T-helper 1 cell treated with Interleukin-12 subunit alpha and Interleukin-12 subunit beta and Interleukin-4 antibody, amounts not matched to agents 30 μg/mL and 1 μg/mL, for 36 hours (primary cell): ENCODE results near the gene KRTAP4-12.
"Not testable (repeated sequence)": the region's sequence is repeated elsewhere in the genome, so short reads cannot be mapped to it uniquely, and the experiment has no call there.

ENCODE experiments used
- H3K27ac Mint-ChIP-seq: one replicate; pipeline ENCODE4 v1.8.0; 2021; ENCODE audit warnings: mild to moderate bottlenecking, mixed read lengths
- H3K27me3 Mint-ChIP-seq: one replicate; pipeline ENCODE4 v1.8.0; 2021; ENCODE audit warnings: low read depth, mixed read lengths
- H3K36me3 Mint-ChIP-seq: one replicate; pipeline ENCODE4 v1.8.0; 2021; ENCODE audit warnings: low read depth, mixed read lengths
- H3K4me1 Mint-ChIP-seq: one replicate; pipeline ENCODE4 v1.8.0; 2021; ENCODE audit warnings: low read depth, mixed read lengths
- H3K4me3 Mint-ChIP-seq: one replicate; pipeline ENCODE4 v1.8.0; 2021; ENCODE audit warnings: mild to moderate bottlenecking, moderate library complexity, mixed read lengths
- H3K9me3 Mint-ChIP-seq: one replicate; pipeline ENCODE4 v1.8.0; 2021; ENCODE audit warnings: mixed read lengths

The KRTAP4-12 gene

DNA sequence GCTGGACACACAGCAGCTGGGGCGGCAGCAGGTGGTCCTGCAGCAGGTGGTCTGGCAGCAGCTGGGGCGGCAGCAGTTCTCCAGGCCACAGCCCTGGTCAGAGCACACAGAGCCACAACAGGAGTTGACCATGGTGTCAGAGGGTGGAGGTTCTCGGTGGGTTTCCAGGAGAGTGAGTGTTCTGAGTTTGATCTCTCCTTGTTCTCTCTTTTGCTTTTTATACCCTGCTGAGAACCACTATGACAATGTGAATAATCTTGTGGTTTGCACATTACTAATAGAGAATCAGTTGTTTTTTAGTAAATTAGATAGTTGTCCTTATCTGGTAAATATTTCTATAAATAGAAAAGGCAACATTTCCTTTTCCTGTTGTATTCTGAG, at the start of gene KRTAP4-12:
Gene KRTAP4-12 (minus strand): TSS at position 192 of the 381 bp plus-strand sequence. CDS start 60 bp downstream, at position 132.
- peaks cover 15% of the 10 kb centered on the region for H3K27me3 Mint-ChIP-seq
- H3K4me1 Mint-ChIP-seq, H3K4me3 Mint-ChIP-seq, H3K27ac Mint-ChIP-seq, H3K36me3 Mint-ChIP-seq, H3K9me3 Mint-ChIP-seq: not testable (repeated sequence)

DNA sequence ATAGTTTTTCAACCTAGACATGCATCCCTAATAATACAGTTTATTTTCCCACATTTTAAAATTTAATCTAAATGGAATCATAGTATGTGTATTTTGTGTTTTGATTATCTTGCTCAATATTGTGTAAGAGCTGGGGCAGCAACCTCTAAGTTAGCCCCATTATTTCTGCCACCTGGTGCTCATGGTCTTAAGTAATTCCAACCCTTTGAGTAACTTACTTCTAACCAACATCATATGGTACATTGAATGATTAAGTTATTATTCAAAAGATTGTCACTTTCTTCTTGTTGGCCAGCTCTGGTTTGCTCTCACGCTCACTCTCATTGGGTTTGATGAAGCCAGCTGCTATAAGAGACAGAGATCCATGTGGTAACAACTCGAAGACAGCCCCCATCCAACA, 47.9 kb upstream of the KRTAP4-12 start:
- Mint-ChIP-seq H3K9me3 (no peaks in the 10 kb centered on the region), H3K36me3 (no peaks in the 10 kb centered on the region), H3K4me3 (no peak overlapping the region), H3K27ac (no peak overlapping the region), H3K4me1 (no peaks in the 10 kb centered on the region), H3K27me3 (peaks cover 17% of the 10 kb centered on the region)

DNA sequence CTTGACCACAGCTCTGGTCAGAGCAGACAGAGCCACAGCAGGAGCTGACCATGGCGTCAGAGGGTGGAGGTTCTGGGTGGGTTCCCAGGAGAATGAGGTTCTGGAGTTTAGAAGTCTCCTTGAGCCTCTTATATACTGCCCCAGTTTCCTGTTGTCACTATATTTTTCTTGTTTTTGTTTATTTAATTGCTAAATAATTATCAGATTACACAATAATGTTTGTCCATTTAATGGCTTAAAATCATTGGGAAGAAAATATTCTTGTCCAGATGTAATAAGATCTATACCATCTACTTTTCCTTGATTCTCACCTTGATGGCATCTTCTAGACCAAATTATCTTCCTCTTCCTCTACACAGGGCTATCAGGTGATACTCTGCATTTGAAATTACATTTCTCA, 44.1 kb upstream of the KRTAP4-12 start, which contains the start of gene KRTAP4-3:
Gene KRTAP4-3 (minus strand): TSS at position 101 of the 400 bp plus-strand sequence. CDS start 49 bp downstream, at position 52.
- Mint-ChIP-seq H3K27ac (no peak within 1 kb of the TSS), H3K27me3 (peaks cover 12% of the 10 kb centered on the region), H3K4me1 (no peaks in the 10 kb centered on the region), H3K9me3 (no peaks in the 10 kb centered on the region), H3K4me3 (no peak within 1 kb of the TSS), H3K36me3 (no peaks in the 10 kb centered on the region)

DNA sequence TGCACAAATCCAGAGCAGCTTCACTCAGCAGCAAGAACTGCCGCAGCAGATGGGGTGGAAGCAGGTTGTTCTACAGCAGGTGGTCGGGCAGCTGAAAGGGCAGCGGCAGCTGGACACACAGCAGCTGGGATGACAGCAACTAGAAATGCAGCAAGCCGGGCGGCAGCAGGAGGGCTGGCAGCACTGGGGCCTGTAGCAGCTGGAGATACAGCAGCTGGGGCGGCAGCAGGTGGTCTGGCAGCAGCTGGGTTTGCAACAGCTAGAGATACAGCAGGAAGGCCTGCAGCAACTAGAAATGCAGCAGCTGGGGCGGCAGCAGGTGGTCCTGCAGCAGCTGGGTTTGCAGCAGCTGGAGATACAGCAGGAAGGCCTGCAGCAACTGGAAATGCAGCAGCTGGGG, 43.6 kb upstream of the KRTAP4-12 start:
- Mint-ChIP-seq H3K36me3 (no peaks in the 10 kb centered on the region), H3K9me3 (no peaks in the 10 kb centered on the region), H3K27ac (no peak overlapping the region), H3K27me3 (peaks cover 9% of the 10 kb centered on the region), H3K4me1 (no peaks in the 10 kb centered on the region), H3K4me3 (no peak overlapping the region)

DNA sequence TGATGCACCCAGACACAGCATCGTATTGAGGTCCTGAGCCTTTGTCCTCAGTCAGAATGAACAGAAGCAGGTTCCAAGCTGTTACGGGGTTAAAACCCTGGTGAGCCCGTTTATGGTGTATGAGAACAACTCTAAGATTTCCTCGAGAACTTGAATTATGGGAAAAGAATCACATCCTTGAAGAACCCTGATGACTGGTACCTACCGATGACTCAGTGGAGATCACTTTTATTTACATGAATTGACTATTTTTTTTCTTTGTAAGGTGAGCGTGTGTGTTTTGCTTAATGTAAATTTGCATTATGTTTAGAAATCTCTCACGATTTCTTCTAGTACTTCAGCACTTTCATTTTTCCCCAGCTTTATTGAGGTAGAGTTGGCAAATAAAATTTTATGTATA, 39.8 kb upstream of the KRTAP4-12 start:
- no peaks in the 10 kb centered on the region for H3K4me1 Mint-ChIP-seq

DNA sequence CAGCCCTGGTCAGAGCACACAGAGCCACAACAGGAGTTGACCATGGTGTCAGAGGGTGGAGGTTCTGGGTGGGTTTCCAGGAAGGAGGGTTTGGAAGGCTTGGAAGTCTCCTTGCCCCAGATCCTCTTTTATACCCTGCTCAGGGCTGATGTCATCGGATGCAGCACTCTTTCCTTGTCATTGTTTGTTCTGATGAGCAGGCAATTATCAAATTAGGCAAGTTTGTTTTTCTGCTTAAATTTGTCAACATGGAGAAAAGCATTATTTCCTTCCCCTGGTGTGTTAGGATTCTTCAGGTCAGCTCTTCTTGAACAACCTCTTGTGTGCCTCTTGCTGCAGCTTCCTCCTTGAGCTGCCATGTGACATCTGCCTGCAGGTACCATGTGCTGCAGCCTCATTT, 36.7 kb upstream of the KRTAP4-12 start, which contains the start of gene KRTAP4-4:
Gene KRTAP4-4 (minus strand): TSS at position 101 of the 400 bp plus-strand sequence. CDS start 57 bp downstream, at position 44.
- Mint-ChIP-seq H3K4me1 (no peaks in the 10 kb centered on the region), H3K4me3 (no peak within 1 kb of the TSS), H3K27ac (no peak within 1 kb of the TSS), H3K9me3 (no peaks in the 10 kb centered on the region), H3K36me3 (no peaks in the 10 kb centered on the region), H3K27me3 (peaks cover 10% of the 10 kb centered on the region)

More for the DNA sequence above, 39.8 kb upstream of the KRTAP4-12 start:
- Mint-ChIP-seq H3K36me3 (no peaks in the 10 kb centered on the region), H3K27ac (no peak overlapping the region), H3K4me3 (no peak overlapping the region), H3K27me3 (no peaks in the 10 kb centered on the region), H3K9me3 (no peaks in the 10 kb centered on the region)

DNA sequence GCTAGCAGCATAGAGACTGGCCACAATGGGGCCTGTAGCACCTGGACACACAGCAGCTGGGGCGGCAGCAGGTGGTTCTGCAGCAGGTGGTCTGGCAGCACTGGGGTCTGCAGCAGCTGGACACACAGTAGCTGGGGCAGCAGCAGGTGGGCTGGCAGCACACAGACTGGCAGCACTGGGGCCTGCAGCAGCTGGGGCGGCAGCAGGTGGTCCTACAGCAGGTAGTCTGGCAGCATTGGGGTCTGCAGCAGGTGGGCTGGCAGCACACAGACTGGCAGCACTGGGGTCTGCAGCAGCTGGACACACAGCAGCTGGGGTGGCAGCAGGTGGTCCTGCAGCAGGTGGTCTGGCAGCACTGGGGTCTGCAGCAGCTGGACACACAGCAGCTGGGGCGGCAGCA, 36.2 kb upstream of the KRTAP4-12 start:
- H3K4me3 Mint-ChIP-seq, H3K9me3 Mint-ChIP-seq, H3K4me1 Mint-ChIP-seq, H3K27ac Mint-ChIP-seq, H3K36me3 Mint-ChIP-seq: not testable (repeated sequence)
- H3K27me3 Mint-ChIP-seq = peaks cover 12% of the 10 kb centered on the region

DNA sequence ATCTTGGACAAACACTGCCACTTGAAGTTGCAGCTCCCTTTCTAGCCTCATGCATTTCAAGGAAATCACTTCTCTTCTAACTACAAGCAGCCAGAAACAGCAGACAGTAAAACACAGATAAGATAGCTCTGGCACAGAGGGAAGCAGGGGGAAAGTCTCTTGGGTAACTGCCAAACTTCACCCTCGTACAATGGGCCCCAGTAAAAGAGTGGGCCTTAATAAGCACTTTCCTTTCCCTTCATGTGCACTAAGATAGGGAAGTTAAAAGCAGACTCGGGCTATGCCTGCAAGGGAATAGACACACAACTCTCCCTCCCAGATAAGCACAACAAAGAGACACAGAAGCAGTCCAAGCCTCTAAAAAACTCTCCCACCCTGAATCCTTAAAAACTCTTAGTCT, 29.9 kb upstream of the KRTAP4-12 start:
- no peak overlapping the region for H3K4me3 Mint-ChIP-seq
- no peaks in the 10 kb centered on the region for H3K4me1 Mint-ChIP-seq
- H3K27ac Mint-ChIP-seq = no peak overlapping the region
- H3K27me3 Mint-ChIP-seq = peaks cover 15% of the 10 kb centered on the region
- H3K9me3 Mint-ChIP-seq = no peaks in the 10 kb centered on the region
- no peaks in the 10 kb centered on the region for H3K36me3 Mint-ChIP-seq

DNA sequence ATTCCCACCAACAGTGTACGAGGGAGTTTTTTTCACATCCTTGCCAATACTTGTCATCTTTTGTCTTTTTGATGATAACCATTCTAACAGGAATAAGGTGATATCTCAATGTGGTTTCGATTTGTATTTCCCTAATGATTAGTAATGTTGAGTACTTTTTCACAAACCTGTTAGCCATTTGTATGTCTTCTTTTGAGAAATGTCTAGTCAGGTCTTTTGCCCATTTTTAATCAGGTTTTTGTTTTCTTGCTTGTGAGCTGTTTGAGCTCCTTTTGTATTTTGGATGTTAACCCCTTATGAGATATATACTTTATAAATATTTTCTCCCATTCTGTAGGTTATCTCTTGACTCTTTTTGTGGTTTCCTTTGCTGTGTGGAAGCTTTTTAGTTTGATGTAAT, 27.5 kb upstream of the KRTAP4-12 start:
- H3K36me3 Mint-ChIP-seq = no peaks in the 10 kb centered on the region
- no peaks in the 10 kb centered on the region for H3K4me1 Mint-ChIP-seq
- no peaks in the 10 kb centered on the region for H3K9me3 Mint-ChIP-seq
- no peak overlapping the region for H3K4me3 Mint-ChIP-seq
- H3K27ac Mint-ChIP-seq = no peak overlapping the region
- H3K27me3 Mint-ChIP-seq = peaks cover 14% of the 10 kb centered on the region

DNA sequence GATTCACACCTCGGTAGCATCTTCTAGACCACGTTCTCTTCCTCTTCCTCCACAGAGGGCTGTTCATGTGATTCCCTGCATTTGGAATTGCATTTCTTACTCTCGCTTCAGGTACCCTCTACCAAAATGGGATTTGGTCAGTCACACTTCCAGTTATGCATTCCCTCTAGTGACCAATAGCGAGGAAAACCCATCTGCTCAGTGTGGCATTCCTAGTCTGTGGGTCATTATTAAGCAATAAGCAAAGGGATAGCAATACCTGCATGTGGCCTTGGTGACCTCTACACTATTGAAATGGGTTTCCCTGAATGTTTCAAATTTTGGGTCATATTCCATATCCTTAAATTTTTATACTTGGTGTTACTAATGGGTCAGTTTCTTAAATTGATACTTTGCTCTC, 26.0 kb upstream of the KRTAP4-12 start:
- H3K4me1 Mint-ChIP-seq = no peaks in the 10 kb centered on the region
- no peaks in the 10 kb centered on the region for H3K36me3 Mint-ChIP-seq
- no peak overlapping the region for H3K4me3 Mint-ChIP-seq
- H3K9me3 Mint-ChIP-seq = no peaks in the 10 kb centered on the region
- no peak overlapping the region for H3K27ac Mint-ChIP-seq
- H3K27me3 Mint-ChIP-seq = peaks cover 6% of the 10 kb centered on the region

DNA sequence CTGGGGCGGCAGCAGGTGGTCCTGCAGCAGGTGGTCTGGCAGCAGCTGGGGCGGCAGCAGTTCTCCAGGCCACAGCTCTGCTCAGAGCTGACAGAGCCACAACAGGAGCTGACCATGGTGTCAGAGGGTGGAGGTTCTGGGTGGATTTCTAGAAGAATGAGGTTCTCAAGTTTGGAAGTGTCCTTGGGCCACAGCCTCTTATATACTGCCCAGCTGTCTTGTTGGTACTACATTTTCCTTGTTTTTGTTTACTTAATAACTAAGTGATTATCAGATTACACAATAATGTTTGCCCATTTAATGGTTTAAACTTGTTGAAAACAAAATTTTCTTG, 25.6 kb upstream of the KRTAP4-12 start, which contains the start of gene KRTAP4-5:
Gene KRTAP4-5 (minus strand): TSS at position 174 of the 334 bp plus-strand sequence. CDS start 58 bp downstream, at position 116.
- Mint-ChIP-seq H3K9me3 (no peaks in the 10 kb centered on the region), H3K36me3 (no peaks in the 10 kb centered on the region), H3K4me3 (no peak within 1 kb of the TSS), H3K4me1 (no peaks in the 10 kb centered on the region), H3K27me3 (peaks cover 7% of the 10 kb centered on the region), H3K27ac (no peak within 1 kb of the TSS)

DNA sequence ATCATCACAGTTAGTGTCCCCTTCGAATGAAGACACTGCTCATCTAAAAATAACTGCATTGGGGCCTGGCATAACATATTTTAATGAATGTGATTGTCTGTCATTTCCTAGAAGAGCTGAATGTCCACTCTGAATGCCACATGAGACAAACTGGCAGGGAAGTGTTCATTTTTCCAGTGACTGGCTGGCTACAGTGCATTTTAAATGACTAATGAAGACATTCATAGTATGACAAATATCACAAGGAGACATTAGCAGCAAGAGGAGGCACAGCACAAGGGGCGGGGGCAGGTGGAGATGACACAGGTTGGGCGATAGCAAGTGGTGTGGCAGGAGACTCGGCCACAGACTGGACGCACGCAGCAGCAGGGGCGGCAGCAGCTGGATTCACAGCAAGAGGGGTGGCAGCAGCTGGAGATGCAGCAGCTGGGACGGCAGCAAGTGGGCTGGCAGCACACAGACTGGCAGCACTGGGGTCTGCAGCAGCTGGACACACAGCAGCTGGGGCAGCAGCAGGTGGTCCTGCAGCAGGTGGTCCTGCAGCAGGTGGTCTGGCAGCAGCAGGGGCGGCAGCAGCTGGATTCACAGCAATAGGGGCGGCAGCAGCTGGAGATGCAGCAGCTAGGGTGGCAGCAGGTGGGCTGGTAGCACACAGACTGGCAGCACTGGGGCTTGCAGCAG, 25.1 kb upstream of the KRTAP4-12 start:
- H3K27ac Mint-ChIP-seq, H3K9me3 Mint-ChIP-seq, H3K27me3 Mint-ChIP-seq, H3K36me3 Mint-ChIP-seq, H3K4me1 Mint-ChIP-seq, H3K4me3 Mint-ChIP-seq: not testable (repeated sequence)

DNA sequence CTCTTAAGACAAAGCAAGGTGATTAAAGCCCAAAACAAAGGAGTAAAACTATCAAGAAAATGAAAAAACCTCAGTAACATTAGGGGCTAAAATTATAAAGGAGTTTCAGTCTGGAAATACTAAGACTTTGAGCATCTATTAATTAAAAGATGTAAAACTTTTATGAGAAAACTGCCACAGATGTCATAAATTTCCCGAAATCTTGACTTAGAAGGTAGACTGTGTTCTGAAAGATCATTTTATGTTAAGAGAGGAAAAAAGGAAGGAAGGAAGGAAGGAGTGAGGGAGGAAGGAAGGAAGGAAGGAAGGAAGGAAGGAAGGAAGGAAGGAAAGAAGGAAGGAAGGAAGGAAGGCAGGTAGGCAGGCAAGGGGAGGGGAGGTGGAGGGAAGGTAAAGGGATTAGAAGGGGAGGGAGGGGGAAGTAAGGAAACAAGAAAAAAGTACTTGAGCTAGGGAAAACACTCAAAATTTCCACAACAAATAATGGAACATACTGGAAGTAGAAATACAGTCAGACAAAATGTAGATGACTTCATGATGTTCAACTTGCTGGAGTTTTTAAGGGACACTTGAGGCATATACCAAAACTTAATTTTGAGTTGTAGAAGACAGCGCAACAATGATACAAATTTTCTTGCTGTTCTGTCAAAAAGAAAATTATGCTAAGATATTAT, 23.7 kb upstream of the KRTAP4-12 start:
- no peak overlapping the region for H3K4me3 Mint-ChIP-seq
- peaks cover 10% of the 10 kb centered on the region for H3K9me3 Mint-ChIP-seq
- peaks cover 4% of the 10 kb centered on the region for H3K27me3 Mint-ChIP-seq
- no peak overlapping the region for H3K27ac Mint-ChIP-seq
- no peaks in the 10 kb centered on the region for H3K36me3 Mint-ChIP-seq
- H3K4me1 Mint-ChIP-seq = no peaks in the 10 kb centered on the region

DNA sequence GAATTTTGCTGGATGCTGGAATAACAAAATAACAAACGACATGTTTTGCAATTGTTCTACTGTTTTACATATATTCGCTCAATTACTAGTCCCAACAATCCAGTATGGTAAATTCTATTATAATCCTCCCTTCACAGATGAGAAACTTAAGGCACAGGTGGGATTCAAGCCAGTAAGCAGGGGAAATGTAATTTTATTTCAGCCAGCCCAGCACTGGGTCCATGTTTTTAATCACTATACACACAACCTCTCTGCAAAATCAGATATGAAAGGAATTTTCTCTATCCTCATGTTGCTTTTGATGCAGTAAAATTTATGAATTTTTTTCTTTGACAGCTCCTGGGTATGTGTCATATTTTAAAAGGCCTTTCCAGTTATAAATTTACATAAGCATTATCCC, 21.3 kb upstream of the KRTAP4-12 start:
- Mint-ChIP-seq H3K27ac (no peak overlapping the region), H3K9me3 (peaks cover 23% of the 10 kb centered on the region), H3K27me3 (peaks cover 4% of the 10 kb centered on the region), H3K36me3 (no peaks in the 10 kb centered on the region), H3K4me1 (no peaks in the 10 kb centered on the region), H3K4me3 (no peak overlapping the region)

DNA sequence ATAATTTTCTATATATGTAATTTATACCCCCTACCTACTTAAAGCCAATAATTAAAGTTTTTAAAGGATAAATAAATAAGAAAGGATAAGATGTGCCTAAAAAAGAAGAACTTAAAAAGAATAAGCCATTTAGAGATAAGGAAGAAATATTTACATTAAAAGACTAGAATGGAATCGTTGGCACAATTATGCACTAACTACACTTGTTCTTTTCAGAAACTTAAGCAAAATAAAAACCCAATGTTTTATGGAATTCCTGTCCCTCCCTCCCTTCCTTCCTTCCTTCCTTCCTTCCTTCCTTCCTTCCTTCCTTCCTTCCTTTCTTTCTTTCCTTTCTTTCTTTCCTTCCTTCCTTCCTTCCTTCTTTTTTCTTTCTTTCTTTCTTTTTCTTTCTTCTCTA, 20.9 kb upstream of the KRTAP4-12 start:
- Mint-ChIP-seq H3K4me1 (no peaks in the 10 kb centered on the region), H3K27me3 (peaks cover 4% of the 10 kb centered on the region), H3K4me3 (no peak overlapping the region), H3K9me3 (peaks cover 23% of the 10 kb centered on the region), H3K36me3 (no peaks in the 10 kb centered on the region), H3K27ac (no peak overlapping the region)
